NCI-H460 (cell line): ENCODE data around the gene PPP1CA. TPM values are rescaled to one million over a fixed set of nuclear protein-coding genes. Genes with fewer than 3 reads are reported as not detected.

ENCODE experiments used
- DNase-seq: peaks from one replicate; pipeline ENCODE4 v3.0.0-alpha.2; 2016; ENCODE audit warnings: low read depth; ENCODE audit errors: extremely low read depth
- total RNA-seq: library from RNA; depleted of rRNA; stranded (reverse); fragments of >200 nt; shearing (Covaris generic); gene quantifications from 2 replicates; pipeline ENCODE4 v1.2.3, GENCODE V29; 2014

The PPP1CA gene
- total RNA-seq, 1 experiment from 2014 or later: 137 TPM

DNA sequence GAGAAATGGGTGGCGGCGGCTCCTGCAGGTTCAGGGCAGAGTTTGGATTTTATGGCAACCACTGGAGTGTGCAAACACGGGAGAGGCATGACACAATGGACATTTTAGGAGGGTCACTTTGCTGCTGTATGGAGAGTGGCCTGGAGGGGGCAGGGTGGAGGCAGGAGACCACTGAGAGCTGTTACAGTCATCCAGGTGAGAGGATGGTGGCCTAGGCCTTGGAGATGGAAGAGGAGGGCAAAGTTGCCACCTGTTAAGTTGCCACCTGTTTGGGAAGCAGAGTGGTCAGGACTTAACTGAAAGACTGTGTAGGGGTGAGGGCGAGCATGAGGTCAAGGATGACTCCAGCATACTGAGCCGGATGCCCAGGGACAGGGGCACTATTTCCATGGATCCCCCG lies 12.2 kb downstream of the PPP1CA start:
- no peak for DNase-seq

DNA sequence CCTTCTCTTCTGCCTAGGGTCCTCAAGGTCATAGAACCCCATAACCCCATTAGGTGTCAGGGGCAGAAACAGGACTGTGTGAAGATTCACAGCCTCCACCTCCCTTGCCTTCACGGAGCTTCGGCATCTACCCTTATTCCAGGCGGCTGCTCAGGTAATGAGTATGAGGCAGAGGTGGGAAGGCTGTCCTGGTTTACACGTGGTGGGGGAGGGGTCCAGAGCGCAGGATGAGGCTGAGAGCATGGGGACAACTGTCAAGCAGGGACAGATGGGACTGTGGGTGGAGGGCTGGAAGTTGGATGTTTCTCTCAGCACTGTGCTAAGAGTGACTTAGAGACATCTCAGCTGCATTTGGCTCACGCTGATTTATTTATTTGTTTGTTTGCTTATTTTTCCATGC lies 14.1 kb downstream of the PPP1CA start:
- DNase-seq: no peak

DNA sequence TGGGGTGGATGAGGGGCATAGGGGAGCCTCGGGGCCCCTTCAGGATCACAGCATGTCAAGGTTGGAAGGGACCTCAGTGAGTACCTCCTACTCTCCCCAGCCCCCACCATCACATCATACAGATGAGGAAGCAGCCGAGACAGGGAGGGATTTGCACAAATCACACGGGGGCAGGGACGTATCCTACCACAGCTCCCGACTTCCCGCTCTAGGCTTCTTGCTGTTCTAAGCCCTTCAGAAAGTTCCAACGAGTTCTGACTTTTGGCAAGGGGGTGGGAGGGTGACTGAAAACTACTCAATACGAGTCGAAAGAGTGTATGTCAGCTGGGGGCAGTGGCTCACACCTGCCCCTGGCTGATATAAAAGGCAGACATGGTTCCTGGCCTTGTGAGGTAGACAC lies 14.6 kb downstream of the PPP1CA start:
- no peak for DNase-seq

DNA sequence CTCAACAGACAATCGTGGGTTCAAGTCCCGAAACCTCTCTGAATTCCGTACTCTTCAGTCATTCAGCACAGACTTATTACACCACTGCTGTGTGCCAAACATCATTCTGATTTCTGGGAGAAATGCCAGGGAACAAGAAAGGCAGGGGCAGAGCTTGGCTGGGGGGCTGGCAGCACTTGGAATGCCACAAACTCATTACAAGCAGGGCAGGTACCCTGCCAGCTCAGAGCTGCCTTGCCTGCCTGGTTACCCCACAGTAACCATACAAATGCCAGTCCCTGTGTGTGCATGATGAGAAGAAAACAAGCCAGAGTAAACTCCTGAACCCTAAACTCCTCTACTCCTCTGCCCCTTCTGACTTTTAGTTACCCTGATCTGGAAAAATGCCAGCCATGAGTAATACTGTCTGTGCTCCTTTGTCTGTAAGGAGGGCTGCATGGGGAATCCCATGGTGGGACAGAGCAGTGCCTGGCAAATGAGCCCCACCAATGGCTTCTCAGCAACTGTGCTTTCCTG lies 16.7 kb downstream of the PPP1CA start:
- DNase-seq: no peak

DNA sequence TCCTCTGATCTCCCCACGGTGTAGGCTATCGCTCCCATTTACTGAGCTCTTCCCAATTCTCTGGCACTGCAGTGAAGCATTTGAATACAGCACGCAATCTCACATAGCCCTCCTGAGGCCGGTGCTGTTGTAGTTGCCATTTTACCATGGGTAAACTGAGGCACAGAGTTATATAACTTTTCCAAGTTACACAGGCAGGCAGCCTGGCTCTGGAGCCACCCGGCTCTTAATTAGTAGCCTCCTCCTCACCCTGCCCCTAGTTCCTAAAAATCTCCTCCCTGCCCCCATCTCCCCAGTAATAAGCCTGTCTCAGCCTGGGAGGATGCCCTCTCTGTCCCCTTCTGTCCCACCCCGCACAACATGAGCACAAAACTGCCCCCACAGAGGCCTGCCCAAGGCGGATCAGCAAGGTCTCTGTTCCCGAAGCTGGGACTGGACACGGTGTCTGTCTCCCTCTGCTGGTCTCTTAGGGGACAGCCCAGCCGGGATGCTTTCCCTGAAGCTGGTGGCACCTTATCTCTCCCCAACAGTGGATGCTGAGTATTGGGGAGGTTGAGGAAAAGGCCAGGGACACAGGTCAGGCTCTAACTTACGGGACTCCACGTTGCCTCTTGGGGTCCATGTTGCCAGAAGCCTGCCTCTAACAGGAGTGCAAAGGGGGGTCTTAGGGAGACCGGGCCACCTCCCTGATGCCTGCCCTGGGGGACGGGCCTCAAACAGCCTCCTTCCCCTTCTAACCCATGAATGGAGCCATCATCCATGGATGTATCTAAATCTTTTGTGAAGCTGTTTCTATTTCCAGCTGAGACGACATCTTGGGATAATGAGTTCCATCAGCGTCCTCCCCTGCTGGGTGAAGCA lies 19.2 kb downstream of the PPP1CA start:
- peak; percentile 76 for DNase-seq

DNA sequence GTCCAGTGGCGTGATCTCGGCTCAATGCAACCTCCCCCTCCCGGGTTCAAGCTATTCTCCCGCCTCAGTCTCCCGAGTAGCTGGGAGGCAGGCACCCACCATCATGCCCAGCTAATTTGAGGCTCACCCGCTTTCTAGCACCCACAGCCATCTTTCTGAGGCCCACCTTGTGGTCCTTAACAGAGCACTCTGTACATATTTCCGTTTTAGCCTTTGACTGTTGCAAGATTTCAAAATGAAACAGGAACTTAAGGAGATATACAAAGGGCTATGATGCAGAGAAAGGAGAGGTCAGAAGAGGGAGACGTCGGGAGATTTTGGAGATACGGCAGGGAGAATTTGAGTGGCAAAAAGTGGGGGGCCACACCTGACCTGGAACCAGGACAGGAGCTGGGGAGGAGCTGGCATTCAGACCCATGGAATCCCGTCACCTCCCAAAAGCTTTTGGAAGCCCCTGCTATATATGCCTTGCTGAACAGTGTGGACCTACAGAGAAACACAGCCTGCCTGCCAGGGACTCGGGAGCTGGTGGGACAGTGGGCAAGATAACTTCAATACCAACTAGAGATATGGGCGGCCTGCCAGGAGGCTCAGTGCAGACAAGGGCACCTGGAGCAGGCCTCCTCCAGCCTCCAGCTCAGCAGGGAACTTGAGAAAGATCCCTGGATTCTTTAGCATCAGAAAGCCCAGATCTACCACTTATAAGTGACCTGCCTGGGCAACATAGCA lies 20.2 kb downstream of the PPP1CA start:
- no peak for DNase-seq

DNA sequence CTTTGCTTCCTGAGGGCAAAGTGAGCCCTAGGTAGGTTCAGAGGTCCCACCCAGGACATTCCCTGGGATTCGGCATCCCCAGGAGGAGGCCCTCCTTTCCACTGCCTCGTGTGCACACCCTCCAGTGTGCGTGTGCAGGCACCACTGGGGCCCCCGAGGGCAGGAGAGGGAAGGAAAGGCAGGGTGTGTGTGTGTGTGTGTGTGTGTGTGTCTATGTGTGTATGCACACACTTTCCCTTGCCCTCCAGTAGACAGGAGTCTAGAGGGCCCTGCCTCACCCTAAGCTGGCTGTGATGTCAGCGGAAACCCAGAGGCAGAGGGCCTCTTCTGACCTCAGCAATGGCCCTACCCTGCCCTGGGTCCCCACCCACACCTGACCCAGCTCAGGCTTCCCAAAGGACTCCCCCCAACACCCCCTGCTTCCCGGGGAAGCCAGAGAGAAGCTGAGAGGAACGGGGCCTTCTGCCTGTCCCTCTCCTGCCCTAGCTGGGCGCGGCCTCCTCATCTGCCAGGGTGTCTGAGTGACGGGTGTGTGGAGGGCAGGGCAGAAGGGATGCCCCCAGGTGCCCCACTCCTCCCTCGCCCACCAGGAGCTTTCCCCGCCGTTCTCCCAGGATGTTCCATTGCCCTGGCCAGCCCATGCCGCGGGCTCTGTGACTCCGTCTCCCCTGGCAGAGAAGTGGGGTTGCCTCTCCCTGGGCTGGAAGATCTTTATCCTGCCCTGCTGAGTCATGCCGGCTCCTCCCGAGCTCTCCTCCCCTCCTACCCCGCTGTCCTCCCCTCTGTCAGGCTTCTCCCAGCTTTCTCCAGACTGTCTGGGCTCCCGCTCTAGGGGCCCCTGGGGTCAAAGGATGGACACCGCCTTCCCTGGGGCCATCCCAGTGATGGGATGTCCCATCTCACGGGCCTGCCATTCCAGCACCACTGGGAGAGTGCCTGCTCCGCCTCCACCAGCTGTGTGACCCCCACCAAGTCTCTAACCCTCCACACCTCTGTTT lies 22.3 kb downstream of the PPP1CA start:
- peak; percentile 64 for DNase-seq

DNA sequence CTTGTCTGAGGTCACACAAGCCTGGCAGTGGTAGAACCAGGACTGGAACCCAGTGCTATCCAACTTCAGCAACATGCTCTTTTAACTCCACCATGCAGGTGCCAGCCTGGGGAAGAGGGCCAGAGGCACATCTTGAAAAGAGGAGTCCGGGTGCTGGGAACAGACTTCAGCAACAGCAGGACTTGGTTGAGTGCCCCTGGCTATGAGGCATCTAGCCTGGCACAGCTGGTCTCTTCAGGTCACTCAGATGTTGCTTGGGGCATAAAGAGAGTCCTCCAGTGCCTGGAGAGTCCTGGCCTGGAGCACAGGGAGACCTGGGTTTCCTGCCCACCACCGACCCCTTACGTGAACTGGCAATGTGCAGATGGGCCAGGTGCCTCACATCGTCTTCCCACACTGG lies 23.1 kb downstream of the PPP1CA start:
- no peak for DNase-seq

DNA sequence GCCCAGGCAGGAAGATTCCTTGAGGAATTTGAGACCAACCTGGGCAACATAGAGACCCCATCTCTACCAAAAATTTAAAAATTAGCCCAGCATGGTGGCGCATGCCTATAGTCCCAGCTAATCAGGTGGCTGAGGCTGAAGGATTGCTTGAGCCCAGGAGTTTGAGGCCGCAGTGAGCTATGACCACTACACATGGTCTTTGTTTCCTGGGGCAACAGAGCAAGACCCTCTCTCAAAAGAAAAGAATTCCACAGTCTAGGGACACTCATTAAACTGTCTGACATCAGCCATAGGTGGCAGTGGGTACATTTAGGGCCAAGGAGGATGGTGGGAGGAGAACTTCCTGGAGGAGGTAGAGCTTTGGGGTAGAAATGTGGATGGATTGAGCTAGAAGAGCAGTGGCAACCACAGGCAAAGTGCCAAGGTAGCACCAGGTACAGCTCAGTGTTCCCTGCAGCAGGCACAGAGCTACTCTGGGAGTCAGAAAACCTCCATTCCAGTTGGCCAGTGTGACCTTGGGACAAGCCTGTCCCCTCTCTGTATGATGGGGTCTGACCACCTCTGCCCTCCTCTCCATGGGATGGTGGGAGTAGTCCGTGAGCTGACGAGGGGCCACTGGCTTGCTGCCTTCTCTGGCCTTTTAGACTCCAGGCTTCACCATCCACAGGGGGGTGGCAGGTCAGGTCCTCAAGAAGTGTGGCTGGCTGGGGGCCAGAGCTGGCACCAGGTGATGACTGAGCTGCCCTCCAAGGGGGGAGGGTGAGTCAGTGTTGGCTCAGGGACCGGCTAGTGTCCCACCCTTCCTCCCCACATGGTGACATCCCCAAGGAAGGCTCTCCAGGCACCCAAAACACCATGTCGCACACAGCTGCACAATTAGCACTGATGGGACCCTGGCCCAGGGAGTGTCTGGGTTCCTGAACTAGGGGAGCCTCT lies 24.5 kb downstream of the PPP1CA start:
- DNase-seq: no peak

DNA sequence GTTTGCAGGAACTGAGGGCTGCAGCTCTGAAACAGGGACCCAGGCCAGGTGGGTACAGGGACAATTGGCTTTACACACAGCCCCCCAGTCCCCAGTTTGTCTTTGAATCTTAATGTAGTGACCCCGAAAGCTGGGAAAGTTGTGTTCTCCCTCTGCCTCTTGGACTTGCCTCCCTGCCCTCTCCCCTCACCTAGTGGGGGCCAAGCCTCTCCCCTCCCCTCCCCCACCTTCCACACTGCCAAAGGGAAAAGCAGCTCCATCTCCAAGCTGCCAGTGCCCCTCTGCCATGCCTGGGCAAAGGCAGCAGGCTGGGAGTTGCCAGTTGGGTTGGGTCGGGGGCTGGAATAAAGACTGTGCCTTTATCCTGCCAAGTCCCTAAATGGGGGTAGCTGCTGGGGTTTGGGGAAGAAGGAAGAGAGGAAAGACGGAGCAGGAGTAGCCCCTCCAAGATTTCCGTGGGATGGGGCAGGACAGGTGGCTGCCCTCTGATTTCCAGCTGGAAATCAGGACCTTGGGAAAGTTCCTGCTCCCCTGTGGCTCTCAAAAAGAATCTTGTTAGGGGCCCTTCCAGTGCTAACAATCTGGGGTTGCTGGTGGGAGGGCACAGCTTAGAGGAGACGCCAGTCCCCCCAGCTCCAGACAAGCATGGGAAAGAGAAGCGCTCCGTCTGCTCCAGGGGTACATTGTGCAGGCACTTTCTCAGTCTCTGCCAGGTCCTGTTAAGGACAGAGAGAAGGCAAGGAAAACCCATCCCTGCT lies 25.4 kb downstream of the PPP1CA start:
- no peak for DNase-seq

DNA sequence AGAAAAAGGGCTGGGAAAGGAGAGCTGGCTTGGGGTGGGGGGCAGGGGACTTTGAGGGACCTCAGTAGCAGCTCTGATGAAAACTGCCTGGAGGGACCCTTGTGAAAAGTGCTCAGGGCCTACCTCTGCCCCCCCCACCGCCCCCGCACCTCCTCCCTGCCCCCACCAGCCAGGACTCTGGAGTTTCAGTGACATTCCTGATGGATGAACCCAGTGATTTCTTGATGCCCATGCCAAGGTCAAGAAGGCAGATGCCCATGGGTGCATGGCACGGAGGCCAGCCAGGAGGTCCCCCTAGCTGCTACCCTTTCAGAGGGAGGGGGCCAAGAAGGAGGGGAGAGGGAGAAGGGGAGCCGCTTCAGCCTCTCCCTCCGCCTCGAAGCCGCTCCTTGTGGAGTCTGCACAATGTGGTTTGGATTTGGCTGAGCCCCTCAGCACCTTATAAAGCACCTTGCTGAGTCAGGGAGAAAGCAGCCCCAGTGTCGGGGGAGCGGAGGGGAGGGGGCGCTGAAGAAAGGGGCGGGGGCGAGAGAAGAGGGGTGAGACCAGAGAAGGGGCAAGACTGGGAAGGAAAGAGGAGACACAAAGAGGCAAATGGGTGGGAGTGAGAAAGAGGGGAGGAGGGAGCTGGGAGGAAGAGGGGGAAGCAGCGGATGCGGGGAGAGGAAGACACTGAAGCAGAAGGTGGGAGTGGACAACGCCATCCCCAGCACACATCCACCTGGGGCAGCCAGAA lies 26.2 kb downstream of the PPP1CA start:
- no peak for DNase-seq

DNA sequence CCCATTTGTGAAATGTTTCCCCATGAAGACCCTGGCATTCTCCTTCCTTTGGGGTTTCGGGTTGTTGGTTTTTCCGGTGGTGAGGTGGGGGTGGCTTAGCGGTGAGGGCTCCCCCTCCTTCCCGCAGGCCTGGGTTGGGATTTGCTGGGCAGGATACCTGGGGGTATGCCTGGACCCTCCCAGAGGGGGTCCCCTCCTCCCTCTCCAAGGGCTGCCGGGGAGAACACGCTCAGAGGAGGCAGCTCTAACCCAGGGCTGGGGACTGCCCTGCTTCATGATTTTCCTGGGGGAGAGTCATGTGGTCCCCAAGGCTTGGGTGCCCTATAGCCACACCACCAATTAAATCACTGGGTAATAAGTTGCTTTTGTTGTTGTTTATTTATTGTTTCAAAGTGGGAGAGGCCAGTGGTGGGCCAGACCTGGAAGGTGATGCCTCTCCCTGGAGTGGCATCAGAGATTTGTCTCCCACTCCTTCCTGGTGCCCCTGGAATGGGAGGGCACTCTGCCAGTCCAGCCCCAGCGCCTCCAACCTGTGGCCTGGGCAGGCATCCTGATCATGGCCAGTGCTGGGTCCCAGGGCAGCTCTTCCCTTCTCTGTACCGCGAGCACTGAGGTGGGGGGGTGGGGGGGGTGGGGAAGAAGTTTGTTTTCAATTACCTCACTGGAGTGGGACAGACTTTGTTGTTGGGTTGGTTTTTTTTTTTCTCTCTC lies 26.9 kb downstream of the PPP1CA start:
- DNase-seq: no peak

DNA sequence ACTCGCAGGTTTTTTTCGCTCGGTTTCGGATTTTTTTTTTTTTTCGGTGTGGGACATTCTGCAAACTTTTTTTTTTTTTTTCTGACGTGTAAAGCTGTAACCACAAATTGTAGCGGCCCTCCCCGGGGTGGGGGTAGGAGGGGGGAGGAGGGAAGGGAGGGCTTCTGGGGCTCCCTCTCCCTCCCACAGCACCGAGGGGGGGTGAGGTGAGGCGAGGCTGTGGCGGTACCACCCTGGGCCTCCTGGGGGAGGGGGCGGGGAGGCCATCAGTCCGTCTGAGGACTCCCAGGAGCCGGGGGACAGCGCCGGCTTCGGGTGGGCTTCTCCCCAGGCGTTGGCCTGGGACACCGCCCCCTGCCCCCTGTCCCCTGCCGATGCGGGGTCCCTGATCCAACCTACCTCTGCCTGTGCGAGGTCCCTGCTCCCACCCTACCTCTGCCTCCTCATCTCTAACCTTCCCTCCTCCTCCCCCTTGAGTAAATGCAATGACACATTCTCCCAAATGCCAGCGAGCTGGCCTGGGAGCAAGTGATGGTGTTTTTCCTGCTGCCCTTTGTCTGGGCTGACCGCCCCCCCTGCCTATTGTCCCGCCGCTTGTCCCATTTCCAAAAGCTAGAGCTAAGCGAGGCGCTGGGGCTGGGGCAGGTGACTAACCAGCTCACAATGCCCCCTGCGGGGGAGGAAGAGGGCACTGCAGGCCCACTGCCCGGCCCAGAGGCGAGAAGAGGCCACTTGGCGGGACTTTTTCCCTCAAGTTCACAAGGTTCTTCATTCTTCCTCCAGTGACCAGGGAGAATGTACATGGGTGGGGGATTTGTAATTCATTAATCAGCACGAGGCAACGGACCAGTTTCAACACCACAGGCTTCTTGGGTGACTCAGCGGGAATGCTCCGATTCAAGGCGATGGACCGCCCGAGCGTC lies 27.7 kb downstream of the PPP1CA start:
- peak; percentile 75 for DNase-seq

DNA sequence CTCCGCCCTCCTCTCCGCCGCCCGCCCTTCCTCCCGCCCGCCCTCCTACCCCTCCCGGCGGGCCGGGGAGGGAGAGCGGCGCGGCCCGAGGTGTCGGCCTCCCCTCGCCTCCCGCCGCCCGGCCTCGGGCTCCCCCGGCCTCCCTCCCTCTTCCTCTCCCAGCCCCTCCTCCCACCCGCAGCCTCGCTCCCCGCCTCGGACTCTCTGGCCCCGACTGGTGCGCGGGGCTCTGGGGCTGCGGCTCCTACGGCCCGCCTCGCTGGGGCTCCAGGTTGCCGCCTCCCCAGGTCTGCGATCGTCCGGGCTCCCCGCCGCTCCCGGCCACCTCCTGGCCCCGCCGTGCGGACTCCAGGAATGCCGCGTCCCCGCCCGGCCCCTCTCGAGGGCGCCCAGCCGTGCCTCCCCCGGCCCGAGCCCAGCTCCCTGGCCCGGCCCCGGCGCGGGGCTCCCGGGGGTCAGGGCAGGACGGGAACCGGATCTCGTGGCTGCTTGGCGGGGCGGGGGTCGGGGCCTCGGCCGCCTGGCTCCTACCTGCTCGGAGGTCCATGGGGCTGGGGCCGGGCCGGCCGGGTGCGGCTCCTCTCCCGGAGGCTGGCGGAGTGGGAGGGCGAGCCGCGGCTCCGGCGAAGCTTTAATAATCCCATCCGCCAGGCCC lies 28.5 kb downstream of the PPP1CA start, which contains the start of gene CLCF1:
CLCF1 (minus strand) TSS at position 606 of the 655 bp plus-strand sequence; CDS start at position 547, 59 bp downstream.
- no peak for DNase-seq

DNA sequence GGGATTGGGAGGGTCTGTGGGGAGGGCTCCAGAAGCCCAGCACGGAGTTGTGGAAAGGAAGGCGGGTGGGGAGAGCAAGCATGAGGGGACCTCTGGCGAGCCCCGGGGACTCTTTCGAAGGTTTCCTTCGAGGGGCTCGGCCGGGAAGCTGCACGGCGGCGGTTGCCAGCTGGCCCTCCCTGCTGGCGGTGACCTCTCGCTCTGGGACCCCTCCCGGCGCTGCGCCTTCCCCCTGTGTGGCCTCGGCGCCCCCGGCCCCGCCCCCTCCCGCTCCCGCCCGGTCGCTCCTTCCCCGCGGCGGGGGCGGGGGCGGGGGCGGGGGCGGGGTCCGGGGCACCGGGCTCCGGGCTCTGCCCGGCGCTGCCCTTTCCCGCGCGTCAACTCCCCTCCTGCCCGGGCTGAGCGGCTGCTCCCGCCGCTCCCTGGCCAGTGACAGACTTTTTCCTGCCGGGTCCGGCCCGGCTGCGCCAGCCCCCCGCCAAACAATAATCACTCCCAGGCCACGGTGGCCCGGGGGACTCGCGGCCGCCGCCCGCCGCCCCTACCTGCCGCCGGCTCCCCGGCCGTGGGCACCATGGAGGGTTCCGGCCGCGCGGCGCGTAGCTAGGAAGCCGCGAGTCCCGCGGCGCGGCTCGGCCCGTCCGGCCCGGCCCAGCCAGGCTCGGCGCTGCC lies 29.2 kb downstream of the PPP1CA start:
- DNase-seq: no peak
